IPS-11a (cell line): Measurements from ENCODE around the gene TLCD1.

Experiments
- H3K4me3 ChIP-seq: one replicate; pipeline ENCODE4 v1.5.1; 2013; ENCODE audit warnings: low read depth, low read length, control low read depth

TLCD1 gene

GRCh38 chr17:28714281-28714680 is 11.8 kb downstream of the TLCD1 start:
- H3K4me3 ChIP-seq, result no peak overlapping the region

GRCh38 chr17:28712705-28713415 is 13.2 kb downstream of the TLCD1 start:
- H3K4me3 ChIP-seq, result peak overlapping the region; percentile 18

DNA sequence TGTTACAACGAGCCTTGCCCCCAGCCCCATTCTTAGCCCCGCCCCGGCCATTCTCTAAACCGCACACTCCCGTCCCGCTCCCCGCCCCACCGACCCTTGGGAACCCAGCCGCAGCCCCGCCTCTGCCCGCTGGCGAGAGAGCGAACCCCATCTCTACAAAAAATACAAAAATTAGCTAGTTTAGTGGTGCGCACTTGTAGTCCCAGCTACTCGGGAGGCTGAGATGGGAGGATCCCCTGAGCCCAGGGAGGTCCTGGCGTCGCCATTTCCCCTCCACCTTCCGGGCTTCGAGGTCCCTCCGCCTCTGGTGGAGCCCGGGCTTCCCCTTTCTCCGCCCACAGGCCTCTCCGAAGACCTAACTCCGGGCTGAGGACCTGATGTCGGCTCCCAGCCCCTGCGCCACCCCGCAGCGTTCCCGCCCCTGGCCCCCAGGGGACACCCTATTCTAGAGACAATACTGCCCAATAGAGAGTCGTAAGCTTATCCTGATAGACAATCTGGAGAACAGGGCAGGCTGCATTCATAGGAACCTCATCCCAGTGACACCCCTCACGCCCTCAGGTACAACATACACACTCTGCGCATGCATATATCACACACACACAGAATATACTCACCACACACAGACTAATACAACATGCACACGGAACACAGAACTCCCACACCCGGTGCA is 13.9 kb downstream of the TLCD1 start:
- H3K4me3 ChIP-seq, result peak overlapping the region; percentile 58

- H3K4me3 ChIP-seq, result peak within 1 kb of the TSS; percentile 71
Observed at GRCh38 chr17:28711723-28712031, 14.4 kb downstream of the TLCD1 start, which contains the start of gene PROCA1. Gene PROCA1 (minus strand): TSS chr17:28711888. CDS start chr17:28711660, 228 bp downstream.

DNA sequence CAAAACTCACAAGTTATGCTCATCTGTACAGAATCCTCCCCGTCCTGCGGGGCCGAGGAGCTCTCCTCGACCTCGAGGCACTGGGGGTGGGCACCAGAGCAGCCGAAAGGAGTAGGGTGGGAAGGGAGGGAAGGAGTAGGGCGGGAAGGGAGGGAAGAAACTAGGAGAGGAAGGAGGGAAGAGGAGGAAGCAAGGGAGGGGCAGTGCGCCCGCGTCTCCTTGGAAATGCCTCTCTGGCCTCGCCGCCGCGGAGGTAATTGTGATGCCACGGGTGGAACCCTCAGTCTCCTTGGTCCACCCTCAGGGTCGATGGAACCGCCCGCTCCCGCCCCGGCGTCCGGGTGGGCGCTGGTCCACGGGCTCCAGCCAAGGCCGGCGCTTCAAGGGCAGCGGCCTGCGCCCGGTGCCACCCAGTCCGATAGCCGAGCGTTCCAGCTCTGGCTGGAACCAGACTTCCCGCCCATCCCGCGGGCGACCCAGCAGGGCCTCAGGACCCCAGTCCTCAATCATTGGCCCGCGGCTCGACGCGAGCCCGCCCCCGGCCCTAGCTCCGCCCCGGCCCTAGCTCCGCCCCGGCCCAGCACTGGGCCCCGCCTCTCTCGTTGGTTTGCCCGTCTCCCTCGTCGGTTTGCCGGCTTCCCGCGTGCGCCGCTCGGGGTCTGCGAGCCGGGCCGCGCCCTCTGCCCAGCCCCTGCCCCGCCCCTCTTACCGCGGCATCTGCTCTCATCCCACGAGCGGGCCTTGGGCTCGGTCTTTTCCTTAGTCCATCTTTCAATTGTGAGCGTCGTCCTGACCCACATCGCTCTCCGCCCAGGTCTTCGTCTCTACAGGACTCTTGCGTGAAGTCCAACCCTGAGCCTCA is 14.9 kb downstream of the TLCD1 start:
- peak overlapping the region; percentile 71 for H3K4me3 ChIP-seq

- H3K4me3 ChIP-seq, result no peak overlapping the region
Observed at GRCh38 chr17:28707339-28707720, 18.7 kb downstream of the TLCD1 start.

DNA sequence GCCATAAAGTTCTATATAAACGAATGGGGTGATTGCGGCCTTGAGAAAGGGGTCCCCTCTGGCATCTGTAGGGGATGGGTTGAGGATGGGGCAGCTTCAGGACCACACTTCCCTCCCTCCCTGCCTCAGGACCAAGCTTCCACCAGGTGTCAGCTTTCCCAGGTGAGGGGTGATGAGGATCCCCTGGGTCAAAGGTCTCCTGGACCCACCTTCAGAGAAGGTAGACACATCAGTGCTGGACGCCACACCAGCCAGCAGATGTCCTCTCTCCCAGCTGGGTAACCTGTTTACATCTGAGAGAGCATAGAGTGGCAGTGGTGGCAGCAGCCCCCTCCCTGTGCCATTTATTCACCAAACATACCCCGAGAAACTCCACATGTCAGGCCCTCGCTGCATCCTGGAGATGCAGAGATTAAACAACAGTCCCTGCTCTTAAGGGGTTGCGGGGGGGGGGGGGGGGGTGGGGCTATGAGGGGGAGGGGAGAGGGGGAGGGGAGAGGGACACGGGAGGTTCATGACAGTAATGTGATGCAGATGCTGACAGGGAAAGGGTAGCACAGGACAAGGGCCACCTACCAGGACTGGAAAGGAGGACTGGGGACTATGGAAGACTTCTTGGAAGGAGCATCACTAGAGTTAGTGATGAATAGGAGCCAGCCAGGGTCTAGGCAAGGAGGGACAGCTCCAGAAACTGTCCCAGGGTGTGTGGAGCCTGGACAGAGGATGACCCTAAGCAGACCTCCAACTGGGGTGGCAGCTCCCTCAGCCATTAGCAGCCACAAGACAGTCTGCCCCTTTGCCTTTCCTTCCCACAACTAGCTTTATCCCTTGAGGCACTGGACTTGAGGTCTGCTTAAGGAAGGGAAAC is 19.3 kb downstream of the TLCD1 start:
- H3K4me3 ChIP-seq, result no peak overlapping the region

GRCh38 chr17:28705728-28706334 is 20.2 kb downstream of the TLCD1 start:
- no peak overlapping the region for H3K4me3 ChIP-seq

GRCh38 chr17:28705074-28705659 is 20.9 kb downstream of the TLCD1 start:
- no peak overlapping the region for H3K4me3 ChIP-seq

- no peak overlapping the region for H3K4me3 ChIP-seq
Observed at GRCh38 chr17:28704219-28704858, 21.7 kb downstream of the TLCD1 start.

GRCh38 chr17:28703552-28704218 is 22.3 kb downstream of the TLCD1 start:
- H3K4me3 ChIP-seq, result no peak overlapping the region

- no peak overlapping the region for H3K4me3 ChIP-seq
Observed at GRCh38 chr17:28702752-28703150, 23.3 kb downstream of the TLCD1 start.

DNA sequence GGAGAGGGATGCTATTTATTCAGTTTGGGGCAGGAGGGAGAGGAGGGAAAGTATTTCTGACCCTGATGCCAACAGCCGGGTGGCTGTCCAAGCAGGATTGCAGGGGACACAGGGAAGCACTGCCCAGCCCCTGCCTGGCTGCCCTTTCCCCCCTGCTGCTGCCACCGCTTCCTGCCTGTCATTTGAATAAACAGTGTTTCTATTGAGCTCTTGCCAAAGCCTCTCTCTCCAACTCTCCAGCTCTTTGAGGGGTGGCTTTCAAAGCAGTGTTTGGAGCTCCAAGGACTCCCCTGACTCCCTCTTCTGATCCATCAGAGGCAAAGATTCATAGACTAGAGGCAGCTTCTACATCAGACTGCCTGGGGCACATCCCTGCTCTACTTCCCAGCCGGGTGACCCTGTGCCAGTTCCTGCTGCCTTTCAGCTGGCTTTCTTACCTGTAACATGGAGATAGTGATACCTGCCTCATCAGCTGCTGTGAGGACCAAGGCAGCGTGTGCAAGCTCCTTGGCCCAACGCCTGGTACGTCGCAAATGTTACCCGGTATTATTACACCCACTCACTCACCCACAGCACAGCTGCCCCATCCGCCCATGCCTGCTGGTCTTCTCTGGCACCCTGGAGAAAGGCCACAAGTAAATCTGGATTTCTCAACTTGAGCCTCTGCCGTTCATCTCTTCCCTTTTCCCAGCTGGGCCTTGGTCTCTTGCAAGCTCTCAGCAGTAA is 23.8 kb downstream of the TLCD1 start:
- no peak overlapping the region for H3K4me3 ChIP-seq

GRCh38 chr17:28700830-28701492 is 25.1 kb downstream of the TLCD1 start:
- no peak overlapping the region for H3K4me3 ChIP-seq

DNA sequence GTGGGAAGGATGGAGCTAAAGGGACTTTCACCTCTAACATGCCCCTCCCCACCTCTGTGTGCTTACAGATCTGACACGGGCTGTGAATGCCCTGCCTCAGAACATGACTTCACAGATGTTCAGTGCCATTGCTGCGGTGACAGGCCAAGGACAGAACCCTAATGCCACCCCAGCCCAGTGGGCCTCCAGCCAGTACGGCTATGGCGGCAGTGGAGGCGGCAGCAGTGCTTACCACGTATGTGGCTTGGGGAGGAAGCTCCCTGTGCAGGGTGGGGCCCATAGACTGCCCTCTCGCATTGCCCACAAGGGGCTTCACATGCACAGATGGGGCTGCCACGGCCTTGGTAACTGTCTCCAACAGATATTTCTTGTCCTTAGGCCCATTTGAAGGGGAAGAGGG is 25.8 kb downstream of the TLCD1 start:
- H3K4me3 ChIP-seq, result no peak overlapping the region

DNA sequence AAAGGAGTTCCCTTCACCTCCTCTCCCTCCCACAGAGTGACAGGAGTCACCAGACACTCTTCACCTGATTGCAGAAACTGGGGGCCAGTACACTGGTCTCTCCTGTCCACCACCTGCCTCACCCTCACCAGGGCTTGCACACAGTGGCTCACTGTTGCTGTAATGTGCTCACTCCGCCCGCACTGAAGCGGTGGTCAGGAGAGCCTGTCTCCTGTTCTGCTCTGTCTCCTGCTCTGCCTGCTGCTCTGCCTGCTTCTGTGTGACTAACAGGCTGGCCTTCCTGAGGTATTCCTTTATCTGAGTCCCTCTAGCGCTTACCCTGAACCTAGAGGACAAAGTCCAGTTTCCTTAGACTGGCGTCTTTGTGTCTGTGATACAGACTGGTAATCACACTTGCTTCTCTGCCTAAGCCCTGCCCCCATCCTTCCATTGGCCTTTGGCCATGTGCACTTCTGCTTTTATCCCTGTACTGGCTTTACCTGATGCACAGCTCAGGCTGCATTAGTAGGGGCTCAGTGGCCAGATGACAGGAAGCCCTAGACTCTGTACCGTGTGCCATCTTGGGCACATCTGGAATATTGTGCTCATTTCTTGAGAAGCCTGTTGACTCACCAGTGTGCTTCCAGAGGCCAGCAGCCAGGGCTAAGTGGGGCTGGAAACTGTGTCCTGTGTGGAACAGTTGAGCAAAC is 27.6 kb downstream of the TLCD1 start:
- H3K4me3 ChIP-seq, result no peak overlapping the region

GRCh38 chr17:28693869-28694268 is 32.2 kb downstream of the TLCD1 start:
- H3K4me3 ChIP-seq, result no peak overlapping the region
